Ascending aorta (tissue), 2 donors: ENCODE measurements around the gene FAM25G. TPM values are rescaled to one million over a fixed set of nuclear protein-coding genes. Genes with fewer than 3 reads are reported as not detected.

Experiments
- DNase-seq, 2 donors: peaks; one replicate each; pipeline ENCODE4 v3.0.0-alpha.2; 2019; ENCODE audit warnings: low spot score in 2 of 2
- H3K27ac ChIP-seq, 2 donors: fragments of 200-600 bp; sonication (generic); one replicate each; pipeline ENCODE4 v1.5.1; 2016 to 2017; ENCODE audit warnings: mild to moderate bottlenecking in 1 of 2
- H3K27me3 ChIP-seq: fragments of 200-600 bp; sonication (generic); one replicate; pipeline ENCODE4 v1.5.1; 2017
- H3K36me3 ChIP-seq, 2 donors: fragments of 200-600 bp; sonication (generic); one replicate each; pipeline ENCODE4 v1.5.1; 2016
- H3K4me1 ChIP-seq, 2 donors: fragments of 200-600 bp; sonication (generic); one replicate each; pipeline ENCODE4 v1.5.1; 2016 to 2017; ENCODE audit warnings: mild to moderate bottlenecking in 1 of 2
- H3K4me3 ChIP-seq, 2 donors: fragments of 200-600 bp; sonication (generic); one replicate each; pipeline ENCODE4 v1.5.1; 2016 to 2017; ENCODE audit warnings: mild to moderate bottlenecking in 1 of 2
- H3K9me3 ChIP-seq, 2 donors: fragments of 200-600 bp; sonication (generic); one replicate each; pipeline ENCODE4 v1.5.1; 2016
- CTCF ChIP-seq, 3 experiments: fragments of 200-600 bp in 2 of 3; fragments of 450-650 bp in 1 of 3; sonication (generic) in 2 of 3; IDR thresholded peaks; one replicate each; pipeline ENCODE4 v1.5.1; 2016 to 2019; ENCODE audit warnings: antibody characterized with exemption in 3 of 3, mild to moderate bottlenecking in 1 of 3, moderate library complexity in 1 of 3
- intact Hi-C: fragments of 100-400 bp; cut with DNase I; formaldehyde crosslinking; loops from one replicate; pipeline ENCODE4 v1.15.1; 2023
- total RNA-seq: library from RNA; depleted of rRNA; stranded (reverse); fragments of >200 nt; gene quantifications from one replicate; pipeline ENCODE4 v1.1.0, GENCODE V29; 2016

The FAM25G gene
- total RNA-seq, 1 donor from 2014 or later, result not detected

- no peak for DNase-seq
- intact Hi-C loops, result no loop called here
Measured at GRCh38 chr10:47447209-47447608, 44.3 kb downstream of the FAM25G start.

GRCh38 chr10:47445720-47446119, 45.8 kb downstream of the FAM25G start:
- TF ChIP-seq CTCF (IDR thresholded peaks at IDR 0.05), result no peak
- H3K4me3 ChIP-seq, result no peak overlapping the region
- H3K27me3 ChIP-seq, result no peaks in the 10 kb centered on the region
- no peak for DNase-seq
- no peak overlapping the region for H3K27ac ChIP-seq
- H3K4me1 ChIP-seq, result no peaks in the 10 kb centered on the region
- no peaks in the 10 kb centered on the region for H3K36me3 ChIP-seq
- peaks cover 7 to 9% of the 10 kb centered on the region in 2 donors for H3K9me3 ChIP-seq
- intact Hi-C loops, result no loop called here

More at GRCh38 chr10:47447209-47447608, 44.3 kb downstream of the FAM25G start:
- TF ChIP-seq CTCF (IDR thresholded peaks at IDR 0.05), result no peak
- H3K4me3 ChIP-seq, result no peak overlapping the region
- H3K4me1 ChIP-seq, result no peaks in the 10 kb centered on the region
- H3K27ac ChIP-seq, result no peak overlapping the region
- no peaks in the 10 kb centered on the region for H3K27me3 ChIP-seq
- H3K9me3 ChIP-seq, result peaks cover 7 to 9% of the 10 kb centered on the region in 2 donors
- no peaks in the 10 kb centered on the region for H3K36me3 ChIP-seq

- DNase-seq, result no peak
- intact Hi-C loops, result no loop called here
- no peaks in the 10 kb centered on the region for H3K36me3 ChIP-seq
Measured at GRCh38 chr10:47444047-47444446, 47.5 kb downstream of the FAM25G start.

GRCh38 chr10:47443145-47443544, 48.4 kb downstream of the FAM25G start:
- intact Hi-C loops, result no loop called here
- DNase-seq, result no peak
- Histone ChIP-seq H3K4me3 (no peak overlapping the region), H3K27me3 (no peaks in the 10 kb centered on the region), H3K36me3 (no peaks in the 10 kb centered on the region), H3K4me1 (no peaks in the 10 kb centered on the region), H3K9me3 (peaks cover 7 to 9% of the 10 kb centered on the region in 2 donors), H3K27ac (no peak overlapping the region)
- no peak for TF ChIP-seq CTCF (IDR thresholded peaks at IDR 0.05)

More at GRCh38 chr10:47444047-47444446, 47.5 kb downstream of the FAM25G start:
- H3K27me3 ChIP-seq, result no peaks in the 10 kb centered on the region
- peaks cover 7 to 9% of the 10 kb centered on the region in 2 donors for H3K9me3 ChIP-seq
- H3K4me3 ChIP-seq, result no peak overlapping the region
- TF ChIP-seq CTCF (IDR thresholded peaks at IDR 0.05), result no peak
- H3K27ac ChIP-seq, result no peak overlapping the region
- no peaks in the 10 kb centered on the region for H3K4me1 ChIP-seq

- intact Hi-C loops, result no loop called here
- H3K36me3 ChIP-seq, result no peaks in the 10 kb centered on the region
Measured at GRCh38 chr10:47442351-47442750, 49.1 kb downstream of the FAM25G start.

More at GRCh38 chr10:47442351-47442750, 49.1 kb downstream of the FAM25G start:
- no peak for TF ChIP-seq CTCF (IDR thresholded peaks at IDR 0.05)
- no peaks in the 10 kb centered on the region for H3K27me3 ChIP-seq
- DNase-seq, result no peak
- peaks cover 9% of the 10 kb centered on the region in 2 donors for H3K9me3 ChIP-seq
- no peak overlapping the region for H3K27ac ChIP-seq
- H3K4me3 ChIP-seq, result no peak overlapping the region
- H3K4me1 ChIP-seq, result no peaks in the 10 kb centered on the region
